HepG2 (cell line): ENCODE measurements around the gene SLC25A45. TPM values are rescaled to one million over a fixed set of nuclear protein-coding genes. Genes with fewer than 3 reads are reported as not detected.

Experiments used
- ATAC-seq: fragments of 200-7000 bp; cut with Tn5 transposase; 3 replicates; pipeline ENCODE4 v1.9.1; 2020; ENCODE audit warnings: mild to moderate bottlenecking, moderate library complexity
- BruUV-seq: library from RNA; stranded (reverse); fragments of 400-500 nt; replicated peaks from 2 replicates; lab custom pipeline; 2021; lab: Mats Ljungman, UMichigan
- CTCF ChIA-PET: fragments of 300-600 bp; formaldehyde crosslinking; extraction: SDS; loops from one replicate; lab custom pipeline; 2021; ENCODE audit warnings: low total read pairs, inconsistent platforms, low intra/inter-chr PET ratio; lab: Yijun Ruan, JAX
- POLR2A ChIA-PET: fragments of 350-600 bp; sonication (Branson Sonifier 250); formaldehyde crosslinking; loops from one replicate; lab custom pipeline; 2020; ENCODE audit warnings: antibody characterized with exemption, inconsistent platforms; lab: Yijun Ruan, JAX
- DNase-seq: peaks from one replicate; pipeline ENCODE4 v3.0.0-alpha.2; 2015; ENCODE audit warnings: low spot score
- FAIRE-seq: peaks from 3 replicates; lab custom pipeline; 2011; peaks lifted over from hg19 to GRCh38; lab: Jason Lieb, UNC
- H2AFZ ChIP-seq: one replicate; pipeline ENCODE4 v1.6.1; 2011; ENCODE audit warnings: low read length, inconsistent platforms
- H3K27ac ChIP-seq: fragments of 300-600 bp; 3 replicates; pipeline ENCODE4 v1.8.0; 2011; ENCODE audit warnings: mixed run types, mild to moderate bottlenecking, mixed read lengths, low read length, inconsistent platforms; ENCODE audit not compliant: insufficient read depth; ENCODE audit errors: extremely low read length
- H3K27me3 ChIP-seq, 2 experiments: fragments of 200-600 bp in 1 of 2; 2 replicates in 1 of 2; 3 replicates in 1 of 2; pipeline versions ENCODE4 v1.6.0 to v1.8.0; 2011; ENCODE audit warnings: low read length in 2 of 2, mild to moderate bottlenecking in 2 of 2, moderate library complexity in 2 of 2, inconsistent platforms in 1 of 2; ENCODE audit not compliant: insufficient read depth in 2 of 2, control insufficient read depth in 1 of 2
- H3K36me3 ChIP-seq, 2 experiments: fragments of 200-600 bp in 1 of 2; replicated peaks in 1 of 2; 2 replicates in 1 of 2; 3 replicates in 1 of 2; pipeline versions ENCODE4 v1.5.1 to v1.8.0; 2011; ENCODE audit warnings: low read length in 2 of 2, inconsistent platforms in 1 of 2; ENCODE audit not compliant: insufficient read depth in 2 of 2, control insufficient read depth in 1 of 2
- H3K4me1 ChIP-seq: 2 replicates; pipeline ENCODE4 v1.5.1; 2012; ENCODE audit warnings: low read length, inconsistent platforms; ENCODE audit not compliant: insufficient read depth
- H3K4me2 ChIP-seq: 2 replicates; pipeline ENCODE4 v1.6.0; 2011; ENCODE audit warnings: low read depth, low read length, inconsistent platforms
- H3K4me3 ChIP-seq, 3 experiments: fragments of 200-600 bp in 1 of 3; sonication (generic), shearing (Covaris generic) in 1 of 3; replicated peaks in 1 of 3; 2 replicates each; pipeline ENCODE4 v1.5.1; 2011 to 2016; ENCODE audit warnings: low read length in 3 of 3, inconsistent platforms in 2 of 3, low read depth in 2 of 3, mild to moderate bottlenecking in 2 of 3, control low read depth in 1 of 3, mixed read lengths in 1 of 3; ENCODE audit not compliant: insufficient read depth in 1 of 3
- H3K79me2 ChIP-seq: one replicate; pipeline ENCODE4 v1.6.1; 2011; ENCODE audit warnings: low read length, inconsistent platforms; ENCODE audit not compliant: insufficient read depth
- H3K9ac ChIP-seq: 2 replicates; pipeline ENCODE4 v1.6.0; 2011; ENCODE audit warnings: mild to moderate bottlenecking, low read depth, low read length, inconsistent platforms; ENCODE audit not compliant: insufficient read depth
- H3K9me3 ChIP-seq: 2 replicates; pipeline ENCODE4 v1.5.1; 2012; ENCODE audit warnings: mild to moderate bottlenecking, low read length
- H4K20me1 ChIP-seq: 2 replicates; pipeline ENCODE4 v1.6.0; 2011; ENCODE audit warnings: inconsistent platforms, mild to moderate bottlenecking, low read length, moderate library complexity; ENCODE audit not compliant: insufficient read depth
- MTA1 ChIP-seq: sonication (generic); formaldehyde crosslinking; IDR thresholded peaks from 2 replicates; pipeline ENCODE4 v1.4.0; 2020; ENCODE audit warnings: missing genetic modification reagents, mild to moderate bottlenecking, borderline replicate concordance
- NPAS2 ChIP-seq: sonication (generic); formaldehyde crosslinking; IDR thresholded peaks from 2 replicates; pipeline ENCODE4 v1.8.0; 2022; ENCODE audit warnings: mild to moderate bottlenecking, missing genetic modification reagents, borderline replicate concordance
- NRL ChIP-seq: sonication (generic); formaldehyde crosslinking; IDR thresholded peaks from 2 replicates; pipeline ENCODE4 v1.5.0; 2020; ENCODE audit warnings: missing genetic modification reagents, mild to moderate bottlenecking, moderate library complexity, borderline replicate concordance
- RBAK ChIP-seq: sonication (generic); formaldehyde crosslinking; IDR thresholded peaks from 2 replicates; pipeline ENCODE4 v1.5.1; 2020; ENCODE audit warnings: mild to moderate bottlenecking, missing genetic modification reagents
- TBP ChIP-seq: sonication (generic); formaldehyde crosslinking; IDR thresholded peaks from 2 replicates; pipeline ENCODE4 v1.5.0; 2020; ENCODE audit warnings: missing genetic modification reagents
- ZNF567 ChIP-seq: sonication (generic); formaldehyde crosslinking; IDR thresholded peaks from 2 replicates; pipeline ENCODE4 v1.8.1; 2023; ENCODE audit warnings: mild to moderate bottlenecking, missing genetic modification reagents, borderline replicate concordance
- WGBS: methylation state at CpG from one replicate; pipeline ENCODE4 v1.1.6; 2017; ENCODE audit warnings: low lambda C conversion rate; 5-methylcytosine and 5-hydroxymethylcytosine counted together
- in situ Hi-C: cut with HindIII; loops from 2 replicates; pipeline ENCODE4 v1.10.0; 2017; ENCODE audit warnings: low pct_unique_long_range_greater_than_20kb; ENCODE audit not compliant: extremely low pct_ligation_motif_present
- intact Hi-C: fragments of 100-400 bp; cut with micrococcal nuclease; formaldehyde crosslinking; loops from one replicate; pipeline ENCODE4 v1.10.0; 2022; ENCODE audit not compliant: unreplicated experiment
- polyA plus RNA-seq, 8 experiments: library from polyadenylated mRNA; depleted of rRNA in 3 of 8; stranded (reverse) in 7 of 8; unstranded in 1 of 8; fragments of >200 nt; fragmentation: Illumina TruSeq in 4 of 8; extraction: Trizol in 4 of 8; gene quantifications; 2 replicates each; pipeline versions ENCODE4 v1.2.1 to v1.2.3, GENCODE V29; 2011 to 2016; ENCODE audit warnings: low read depth in 4 of 8, missing spikeins in 1 of 8, mixed read lengths in 1 of 8; ENCODE audit not compliant: insufficient read depth in 1 of 8
- total RNA-seq, 5 experiments: library from RNA; depleted of rRNA; stranded (reverse); fragments of >200 nt; fragmentation: Illumina TruSeq; extraction: Trizol; gene quantifications; 2 replicates each; pipeline ENCODE4 v1.2.3, GENCODE V29; 2016; ENCODE audit warnings: low read depth in 1 of 5
- TF ChIP-seq, protein P1 (sequence below): sonication (generic); formaldehyde crosslinking; IDR thresholded peaks from 2 replicates; pipeline ENCODE4 v1.4.0; 2020; ENCODE audit warnings: low read depth, mild to moderate bottlenecking, missing genetic modification reagents
- TF ChIP-seq, protein P2 (sequence below): sonication (generic); formaldehyde crosslinking; IDR thresholded peaks from 2 replicates; pipeline ENCODE4 v1.4.0; 2020; ENCODE audit warnings: mild to moderate bottlenecking, missing genetic modification reagents
- TF ChIP-seq, protein P3 (sequence below): sonication (generic); formaldehyde crosslinking; IDR thresholded peaks from 2 replicates; pipeline ENCODE4 v1.8.0; 2023; ENCODE audit warnings: mild to moderate bottlenecking, missing genetic modification reagents
- TF ChIP-seq, protein P4 (sequence below): sonication (generic); formaldehyde crosslinking; IDR thresholded peaks from 2 replicates; pipeline ENCODE4 v1.5.0; 2020; ENCODE audit warnings: missing genetic modification reagents
- TF ChIP-seq, protein P5 (sequence below): sonication (generic); formaldehyde crosslinking; IDR thresholded peaks from 2 replicates; pipeline ENCODE4 v1.4.0; 2020; ENCODE audit warnings: mild to moderate bottlenecking, missing genetic modification reagents, borderline replicate concordance
- TF ChIP-seq, protein P6 (sequence below): sonication (generic); formaldehyde crosslinking; IDR thresholded peaks from 2 replicates; pipeline ENCODE4 v1.4.0; 2020; ENCODE audit warnings: missing genetic modification reagents, low read depth, mild to moderate bottlenecking, borderline replicate concordance

The SLC25A45 gene
- total and polyA plus RNA-seq, 2 of the 13 experiments (the other 11 are each of a cell fraction or from before 2014, with no cell fraction given): 1.2 to 3.4 TPM

DNA sequence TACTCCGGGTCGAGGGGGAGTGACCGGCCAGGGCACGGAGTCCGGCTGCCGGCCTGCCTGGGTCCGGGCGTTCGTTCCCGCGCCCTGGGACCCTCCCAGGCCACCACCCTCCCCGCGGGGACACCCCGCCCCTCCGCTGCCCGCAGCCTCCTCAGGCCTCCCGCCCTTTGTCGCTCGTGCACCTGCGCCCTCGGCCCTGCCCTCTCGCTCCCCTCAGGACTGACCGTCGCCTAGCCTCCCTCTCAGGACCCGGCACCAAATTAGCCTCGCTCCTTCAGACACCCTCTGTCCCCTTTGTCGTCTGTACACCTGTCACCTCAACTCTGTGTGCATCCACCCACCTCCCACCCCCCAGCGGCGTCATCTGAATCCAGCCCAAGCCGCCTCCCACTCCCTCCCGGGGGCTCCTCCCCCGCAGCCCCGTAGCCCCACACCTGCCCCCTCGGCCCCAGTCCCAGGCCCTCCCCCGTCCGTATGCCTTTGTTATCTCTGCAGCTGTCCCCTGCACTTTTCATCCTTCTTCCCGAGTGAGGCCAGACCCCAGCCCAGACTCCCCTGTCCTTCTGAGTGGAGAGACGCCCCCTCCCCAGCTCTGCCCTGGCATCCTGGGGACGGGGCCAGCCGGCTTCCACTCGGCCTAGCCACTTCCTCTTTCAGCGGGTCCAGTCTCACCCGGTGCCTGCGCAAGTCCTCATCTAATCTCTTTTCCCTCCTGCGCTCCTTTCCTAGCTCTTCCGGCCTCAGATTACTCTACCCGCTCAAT lies 27.3 kb downstream of the SLC25A45 start:
- ChIA-PET POLR2A (interaction anchor here (3.3 to 6.3 kb wide), 3 partner anchors 16 to 143 kb away, joined by 20 to 87 read pairs (median 32); partner anchors contain the start of gene MALAT1), CTCF (no interaction called here)
- Histone ChIP-seq H2AFZ (no peak overlapping the region), H3K4me2 (peak overlapping the region; percentile 83), H3K4me1 (peaks cover 50% of the 10 kb centered on the region), H4K20me1 (no peaks in the 10 kb centered on the region), H3K9me3 (no peaks in the 10 kb centered on the region), H3K4me3 (peak overlapping the region; percentile 70 to 82 (median 77)), H3K79me2 (no peaks in the 10 kb centered on the region), H3K27me3 (no peaks in the 10 kb centered on the region), H3K27ac (peak overlapping the region; percentile 64), H3K9ac (peak overlapping the region; percentile 73), H3K36me3 (peaks cover 12 to 14% of the 10 kb centered on the region in 2 experiments; a peak in 3 of 5 replicates)
- in situ Hi-C loops (no loop called here), intact Hi-C loops (no loop called here)
- 27% methylated on average over 26 of the region's 47 CpGs for WGBS
- peak; percentile 22 for ATAC-seq
- BruUV-seq: no TSS peak
- DNase-seq: peak; percentile 15
- FAIRE-seq: no peak
- TF ChIP-seq, protein P1, sequence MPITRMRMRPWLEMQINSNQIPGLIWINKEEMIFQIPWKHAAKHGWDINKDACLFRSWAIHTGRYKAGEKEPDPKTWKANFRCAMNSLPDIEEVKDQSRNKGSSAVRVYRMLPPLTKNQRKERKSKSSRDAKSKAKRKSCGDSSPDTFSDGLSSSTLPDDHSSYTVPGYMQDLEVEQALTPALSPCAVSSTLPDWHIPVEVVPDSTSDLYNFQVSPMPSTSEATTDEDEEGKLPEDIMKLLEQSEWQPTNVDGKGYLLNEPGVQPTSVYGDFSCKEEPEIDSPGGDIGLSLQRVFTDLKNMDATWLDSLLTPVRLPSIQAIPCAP (CRISPR knock-in tag): no peak
- TF ChIP-seq, protein P2, sequence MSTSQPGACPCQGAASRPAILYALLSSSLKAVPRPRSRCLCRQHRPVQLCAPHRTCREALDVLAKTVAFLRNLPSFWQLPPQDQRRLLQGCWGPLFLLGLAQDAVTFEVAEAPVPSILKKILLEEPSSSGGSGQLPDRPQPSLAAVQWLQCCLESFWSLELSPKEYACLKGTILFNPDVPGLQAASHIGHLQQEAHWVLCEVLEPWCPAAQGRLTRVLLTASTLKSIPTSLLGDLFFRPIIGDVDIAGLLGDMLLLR (CRISPR knock-in tag): peak; percentile 57; the same call in 1 of the 2 replicates
- TF ChIP-seq MTA1 (CRISPR knock-in tag) (peak; percentile 57; the same call in 1 of the 2 replicates), TBP (no peak), NRL (no peak), ZNF567 (no peak), NPAS2 (CRISPR knock-in tag) (no peak), RBAK (no peak)
- TF ChIP-seq, protein P3, sequence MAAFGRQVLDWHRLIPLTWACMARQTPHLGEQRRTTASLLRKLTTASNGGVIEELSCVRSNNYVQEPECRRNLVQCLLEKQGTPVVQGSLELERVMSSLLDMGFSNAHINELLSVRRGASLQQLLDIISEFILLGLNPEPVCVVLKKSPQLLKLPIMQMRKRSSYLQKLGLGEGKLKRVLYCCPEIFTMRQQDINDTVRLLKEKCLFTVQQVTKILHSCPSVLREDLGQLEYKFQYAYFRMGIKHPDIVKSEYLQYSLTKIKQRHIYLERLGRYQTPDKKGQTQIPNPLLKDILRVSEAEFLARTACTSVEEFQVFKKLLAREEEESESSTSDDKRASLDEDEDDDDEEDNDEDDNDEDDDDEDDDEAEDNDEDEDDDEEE (CRISPR knock-in tag): no peak
- TF ChIP-seq, protein P4, sequence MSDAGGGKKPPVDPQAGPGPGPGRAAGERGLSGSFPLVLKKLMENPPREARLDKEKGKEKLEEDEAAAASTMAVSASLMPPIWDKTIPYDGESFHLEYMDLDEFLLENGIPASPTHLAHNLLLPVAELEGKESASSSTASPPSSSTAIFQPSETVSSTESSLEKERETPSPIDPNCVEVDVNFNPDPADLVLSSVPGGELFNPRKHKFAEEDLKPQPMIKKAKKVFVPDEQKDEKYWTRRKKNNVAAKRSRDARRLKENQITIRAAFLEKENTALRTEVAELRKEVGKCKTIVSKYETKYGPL (CRISPR knock-in tag): no peak
- TF ChIP-seq, protein P5, sequence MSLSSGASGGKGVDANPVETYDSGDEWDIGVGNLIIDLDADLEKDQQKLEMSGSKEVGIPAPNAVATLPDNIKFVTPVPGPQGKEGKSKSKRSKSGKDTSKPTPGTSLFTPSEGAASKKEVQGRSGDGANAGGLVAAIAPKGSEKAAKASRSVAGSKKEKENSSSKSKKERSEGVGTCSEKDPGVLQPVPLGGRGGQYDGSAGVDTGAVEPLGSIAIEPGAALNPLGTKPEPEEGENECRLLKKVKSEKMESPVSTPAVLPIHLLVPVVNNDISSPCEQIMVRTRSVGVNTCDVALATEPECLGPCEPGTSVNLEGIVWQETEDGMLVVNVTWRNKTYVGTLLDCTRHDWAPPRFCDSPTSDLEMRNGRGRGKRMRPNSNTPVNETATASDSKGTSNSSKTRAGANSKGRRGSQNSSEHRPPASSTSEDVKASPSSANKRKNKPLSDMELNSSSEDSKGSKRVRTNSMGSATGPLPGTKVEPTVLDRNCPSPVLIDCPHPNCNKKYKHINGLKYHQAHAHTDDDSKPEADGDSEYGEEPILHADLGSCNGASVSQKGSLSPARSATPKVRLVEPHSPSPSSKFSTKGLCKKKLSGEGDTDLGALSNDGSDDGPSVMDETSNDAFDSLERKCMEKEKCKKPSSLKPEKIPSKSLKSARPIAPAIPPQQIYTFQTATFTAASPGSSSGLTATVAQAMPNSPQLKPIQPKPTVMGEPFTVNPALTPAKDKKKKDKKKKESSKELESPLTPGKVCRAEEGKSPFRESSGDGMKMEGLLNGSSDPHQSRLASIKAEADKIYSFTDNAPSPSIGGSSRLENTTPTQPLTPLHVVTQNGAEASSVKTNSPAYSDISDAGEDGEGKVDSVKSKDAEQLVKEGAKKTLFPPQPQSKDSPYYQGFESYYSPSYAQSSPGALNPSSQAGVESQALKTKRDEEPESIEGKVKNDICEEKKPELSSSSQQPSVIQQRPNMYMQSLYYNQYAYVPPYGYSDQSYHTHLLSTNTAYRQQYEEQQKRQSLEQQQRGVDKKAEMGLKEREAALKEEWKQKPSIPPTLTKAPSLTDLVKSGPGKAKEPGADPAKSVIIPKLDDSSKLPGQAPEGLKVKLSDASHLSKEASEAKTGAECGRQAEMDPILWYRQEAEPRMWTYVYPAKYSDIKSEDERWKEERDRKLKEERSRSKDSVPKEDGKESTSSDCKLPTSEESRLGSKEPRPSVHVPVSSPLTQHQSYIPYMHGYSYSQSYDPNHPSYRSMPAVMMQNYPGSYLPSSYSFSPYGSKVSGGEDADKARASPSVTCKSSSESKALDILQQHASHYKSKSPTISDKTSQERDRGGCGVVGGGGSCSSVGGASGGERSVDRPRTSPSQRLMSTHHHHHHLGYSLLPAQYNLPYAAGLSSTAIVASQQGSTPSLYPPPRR (CRISPR knock-in tag): 0 out of 2 replicates have a peak, but pooled peaks have one; percentile 24
- TF ChIP-seq, protein P6, sequence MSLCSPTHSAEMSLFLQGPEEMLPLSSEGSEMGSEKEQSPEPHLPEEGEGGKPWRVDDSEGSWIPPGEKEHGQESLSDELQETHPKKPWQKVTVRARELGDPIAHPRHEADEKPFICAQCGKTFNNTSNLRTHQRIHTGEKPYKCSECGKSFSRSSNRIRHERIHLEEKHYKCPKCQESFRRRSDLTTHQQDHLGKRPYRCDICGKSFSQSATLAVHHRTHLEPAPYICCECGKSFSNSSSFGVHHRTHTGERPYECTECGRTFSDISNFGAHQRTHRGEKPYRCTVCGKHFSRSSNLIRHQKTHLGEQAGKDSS (CRISPR knock-in tag): peak; percentile 69; the same call in 1 of the 2 replicates
